Endodermal cell (in vitro differentiated cells): ENCODE measurements around the gene GSTM4. TPM values are rescaled to one million over a fixed set of nuclear protein-coding genes. Genes with fewer than 3 reads are reported as not detected.

Experiments
- DNase-seq: peaks from one replicate; pipeline ENCODE4 v3.0.0-alpha.2; 2017
- H3K27ac ChIP-seq: 2 replicates; pipeline ENCODE4 v1.5.1; 2013; ENCODE audit warnings: mild to moderate bottlenecking, low read depth, low read length, moderate library complexity
- H3K27me3 ChIP-seq: 2 replicates; pipeline ENCODE4 v1.6.1; 2013; ENCODE audit warnings: mild to moderate bottlenecking, low read length, moderate library complexity; ENCODE audit not compliant: insufficient read depth, control insufficient read depth, poor library complexity, severe bottlenecking
- H3K36me3 ChIP-seq: 2 replicates; pipeline ENCODE4 v1.7.0; 2013; ENCODE audit warnings: mild to moderate bottlenecking, low read length, moderate library complexity; ENCODE audit not compliant: control insufficient read depth, insufficient read depth
- H3K4me1 ChIP-seq: one replicate; pipeline ENCODE4 v1.7.0; 2013; ENCODE audit warnings: low read length; ENCODE audit not compliant: control insufficient read depth, insufficient read depth
- H3K4me3 ChIP-seq: 2 replicates; pipeline ENCODE4 v1.5.1; 2013; ENCODE audit warnings: mild to moderate bottlenecking, low read length, moderate library complexity
- H3K9ac ChIP-seq: 2 replicates; pipeline ENCODE4 v1.6.1; 2013; ENCODE audit warnings: mild to moderate bottlenecking, low read length, moderate library complexity; ENCODE audit not compliant: poor library complexity, severe bottlenecking; ENCODE audit errors: extremely low read depth
- H3K9me3 ChIP-seq: 2 replicates; pipeline ENCODE4 v1.6.1; 2013; ENCODE audit warnings: mild to moderate bottlenecking, low read length, moderate library complexity; ENCODE audit not compliant: control insufficient read depth
- H3K27ac Mint-ChIP-seq: 2 replicates; pipeline ENCODE4 v1.8.0; 2020; ENCODE audit warnings: mixed read lengths
- H3K27me3 Mint-ChIP-seq: 2 replicates; pipeline ENCODE4 v1.8.0; 2021; ENCODE audit warnings: mild to moderate bottlenecking, mixed read lengths; ENCODE audit not compliant: insufficient read depth
- H3K36me3 Mint-ChIP-seq: 2 replicates; pipeline ENCODE4 v1.8.0; 2020; ENCODE audit warnings: low read depth, mixed read lengths
- H3K4me1 Mint-ChIP-seq: 2 replicates; pipeline ENCODE4 v1.8.0; 2020; ENCODE audit warnings: mixed read lengths
- H3K4me3 Mint-ChIP-seq: 2 replicates; pipeline ENCODE4 v1.8.0; 2020; ENCODE audit warnings: mild to moderate bottlenecking, moderate library complexity, mixed read lengths
- H3K9me3 Mint-ChIP-seq: 2 replicates; pipeline ENCODE4 v1.8.0; 2020; ENCODE audit warnings: mild to moderate bottlenecking, mixed read lengths
- CTCF ChIP-seq: fragments of 200-600 bp; sonication (generic); conservative IDR thresholded peaks from 2 replicates; pipeline ENCODE4 v1.5.0; 2021; ENCODE audit warnings: antibody characterized with exemption, mild to moderate bottlenecking
- WGBS, 2 experiments: methylation state at CpG; one replicate each; pipeline versions ENCODE4 v1.1.5 to v1.1.7; 2013; ENCODE audit warnings: missing lambda C conversion rate in 2 of 2, mixed read lengths in 1 of 2; ENCODE audit not compliant: insufficient coverage in 1 of 2, insufficient read length in 1 of 2; 5-methylcytosine and 5-hydroxymethylcytosine counted together
- total RNA-seq, 2 donors: library from RNA; stranded (reverse); fragmentation: NEBNext Ultra II Directional in 1 of 2; extraction: Animal tissue kit (Norgen Biotek cat#: 25700) in 1 of 2; gene quantifications; 2 replicates in 1 of 2; 3 replicates in 1 of 2; pipeline ENCODE4 v1.2.1, GENCODE V29; 2021

Gene GSTM4
- total RNA-seq, 2 donors from 2014 or later: 20.1 to 28.5 TPM

- Mint-ChIP-seq H3K4me1 (peaks cover 21% of the 10 kb centered on the region), H3K27ac (peak overlapping the region; percentile 55), H3K9me3 (no peaks in the 10 kb centered on the region), H3K4me3 (no peak overlapping the region), H3K27me3 (no peaks in the 10 kb centered on the region), H3K36me3 (peaks cover 5% of the 10 kb centered on the region)
- 85 to 100% methylated on average over 3 to 12 of the region's 13 CpGs for WGBS, 2 experiments
- no peaks in the 10 kb centered on the region for H3K27me3 ChIP-seq
- TF ChIP-seq CTCF: no peak
- peaks cover 6% of the 10 kb centered on the region for H3K4me1 ChIP-seq
- H3K9me3 ChIP-seq: no peaks in the 10 kb centered on the region
- H3K4me3 ChIP-seq: no peak overlapping the region
- peaks cover 10% of the 10 kb centered on the region for H3K36me3 ChIP-seq
- H3K27ac ChIP-seq: no peak overlapping the region
- no peak overlapping the region for H3K9ac ChIP-seq
- peak; percentile 43 for DNase-seq
These were observed 20.8 kb upstream of the GSTM4 start for GRCh38 chr1:109634771-109635750.

- Mint-ChIP-seq H3K27me3 (no peaks in the 10 kb centered on the region), H3K4me3 (no peak overlapping the region), H3K9me3 (no peaks in the 10 kb centered on the region), H3K4me1 (peaks cover 23% of the 10 kb centered on the region), H3K27ac (no peak overlapping the region), H3K36me3 (peaks cover 5% of the 10 kb centered on the region)
- Histone ChIP-seq H3K27me3 (no peaks in the 10 kb centered on the region), H3K9me3 (no peaks in the 10 kb centered on the region), H3K4me3 (no peak overlapping the region), H3K9ac (no peak overlapping the region), H3K4me1 (peaks cover 6% of the 10 kb centered on the region), H3K27ac (no peak overlapping the region), H3K36me3 (peaks cover 7% of the 10 kb centered on the region)
- TF ChIP-seq CTCF: no peak
- WGBS, 2 experiments: 83 to 93% methylated on average over 2 of the region's 2 CpGs
- no peak for DNase-seq
These were observed 20.1 kb upstream of the GSTM4 start for GRCh38 chr1:109635862-109636200.

GRCh38 chr1:109636201-109636952 is 19.5 kb upstream of the GSTM4 start:
- Mint-ChIP-seq H3K36me3 (peaks cover 5% of the 10 kb centered on the region), H3K4me1 (peaks cover 23% of the 10 kb centered on the region), H3K4me3 (no peak overlapping the region), H3K27ac (peak overlapping the region; percentile 85), H3K27me3 (peaks cover 3% of the 10 kb centered on the region), H3K9me3 (no peaks in the 10 kb centered on the region)
- WGBS, 2 experiments: 85 to 86% methylated on average over 9 of the region's 9 CpGs
- peaks cover 6% of the 10 kb centered on the region for H3K4me1 ChIP-seq
- H3K36me3 ChIP-seq: peaks cover 1% of the 10 kb centered on the region
- no peak for TF ChIP-seq CTCF
- no peak overlapping the region for H3K4me3 ChIP-seq
- H3K27ac ChIP-seq: no peak overlapping the region
- no peak overlapping the region for H3K9ac ChIP-seq
- no peaks in the 10 kb centered on the region for H3K27me3 ChIP-seq
- H3K9me3 ChIP-seq: no peaks in the 10 kb centered on the region
- peak; percentile 80 for DNase-seq
